Endothelial cell of umbilical vein (primary cell): ENCODE results near the gene HOXC9.
A peak's percentile ranks its signal among the peaks of the same experiment; 100 is the strongest.

Experiments
- EZH2 ChIP-seq: IDR thresholded peaks from 2 replicates; pipeline ENCODE4 v1.6.1; 2012; ENCODE audit warnings: borderline replicate concordance, low read depth, mild to moderate bottlenecking, moderate library complexity, low read length, inconsistent platforms; ENCODE audit not compliant: severe bottlenecking
- FOS ChIP-seq: IDR thresholded peaks from 2 replicates; pipeline ENCODE4 v1.6.1; 2011; ENCODE audit warnings: mild to moderate bottlenecking, low read length, moderate library complexity, borderline replicate concordance; ENCODE audit not compliant: insufficient read depth
- GATA2 ChIP-seq: IDR thresholded peaks from 2 replicates; pipeline ENCODE4 v1.7.0; 2011; ENCODE audit warnings: low read depth, mild to moderate bottlenecking, moderate library complexity, mixed read lengths, low read length; ENCODE audit not compliant: insufficient read length, insufficient read depth
- JUN ChIP-seq: IDR thresholded peaks from 2 replicates; pipeline ENCODE4 v1.6.1; 2011; ENCODE audit warnings: borderline replicate concordance, low read depth; ENCODE audit not compliant: insufficient read length, insufficient read depth
- MYC ChIP-seq: IDR thresholded peaks from one replicate; pipeline ENCODE4 v1.6.1; 2011; ENCODE audit warnings: mild to moderate bottlenecking, low read depth, low read length
- POLR2A ChIP-seq: IDR thresholded peaks from 2 replicates; pipeline ENCODE4 v1.6.1; 2012; ENCODE audit warnings: low read depth, mild to moderate bottlenecking, control low read depth, low read length
- POLR2AphosphoS5 ChIP-seq: IDR thresholded peaks from 2 replicates; pipeline ENCODE4 v1.6.1; 2012; ENCODE audit warnings: low read depth, mild to moderate bottlenecking, control low read depth, low read length, moderate library complexity; ENCODE audit not compliant: insufficient read depth
- TF ChIP-seq, protein P1 (sequence below), 2 donors: IDR thresholded peaks; 1 replicate in 1 of 2; 2 replicates in 1 of 2; pipeline ENCODE4 v1.5.1; 2011; ENCODE audit warnings: low read length in 2 of 2, mild to moderate bottlenecking in 2 of 2, moderate library complexity in 2 of 2, control low read depth in 1 of 2, inconsistent platforms in 1 of 2, low read depth in 1 of 2; ENCODE audit not compliant: insufficient read depth in 1 of 2; ENCODE audit errors: extremely low read depth in 1 of 2
- TF ChIP-seq, protein P2 (sequence below): IDR thresholded peaks from 2 replicates; pipeline ENCODE4 v1.6.1; 2011; ENCODE audit not compliant: insufficient read depth, insufficient read length

- TF ChIP-seq EZH2 (peak; percentile 86), POLR2A (no peak), POLR2AphosphoS5 (no peak), FOS (no peak), MYC (no peak), GATA2 (no peak), JUN (no peak)
- TF ChIP-seq, protein P1, sequence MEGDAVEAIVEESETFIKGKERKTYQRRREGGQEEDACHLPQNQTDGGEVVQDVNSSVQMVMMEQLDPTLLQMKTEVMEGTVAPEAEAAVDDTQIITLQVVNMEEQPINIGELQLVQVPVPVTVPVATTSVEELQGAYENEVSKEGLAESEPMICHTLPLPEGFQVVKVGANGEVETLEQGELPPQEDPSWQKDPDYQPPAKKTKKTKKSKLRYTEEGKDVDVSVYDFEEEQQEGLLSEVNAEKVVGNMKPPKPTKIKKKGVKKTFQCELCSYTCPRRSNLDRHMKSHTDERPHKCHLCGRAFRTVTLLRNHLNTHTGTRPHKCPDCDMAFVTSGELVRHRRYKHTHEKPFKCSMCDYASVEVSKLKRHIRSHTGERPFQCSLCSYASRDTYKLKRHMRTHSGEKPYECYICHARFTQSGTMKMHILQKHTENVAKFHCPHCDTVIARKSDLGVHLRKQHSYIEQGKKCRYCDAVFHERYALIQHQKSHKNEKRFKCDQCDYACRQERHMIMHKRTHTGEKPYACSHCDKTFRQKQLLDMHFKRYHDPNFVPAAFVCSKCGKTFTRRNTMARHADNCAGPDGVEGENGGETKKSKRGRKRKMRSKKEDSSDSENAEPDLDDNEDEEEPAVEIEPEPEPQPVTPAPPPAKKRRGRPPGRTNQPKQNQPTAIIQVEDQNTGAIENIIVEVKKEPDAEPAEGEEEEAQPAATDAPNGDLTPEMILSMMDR (IDR thresholded peaks at IDR 0.05; ENCODE audit: extremely low read depth in 1 of 2, insufficient read depth in 1 of 2, low read depth in 1 of 2, low read length in 2 of 2) = no peak
- TF ChIP-seq, protein P2, sequence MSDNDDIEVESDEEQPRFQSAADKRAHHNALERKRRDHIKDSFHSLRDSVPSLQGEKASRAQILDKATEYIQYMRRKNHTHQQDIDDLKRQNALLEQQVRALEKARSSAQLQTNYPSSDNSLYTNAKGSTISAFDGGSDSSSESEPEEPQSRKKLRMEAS = no peak
Observed at GRCh38 chr12:53974084-53975063, 25.6 kb upstream of the HOXC9 start, which contains the start of gene HOTAIR.
